ENCODE data around the gene DYNC2H1. TPM values are rescaled to one million over a fixed set of nuclear protein-coding genes. Genes with fewer than 3 reads are reported as not detected.

The DYNC2H1 gene
- polyA plus RNA-seq, 1 experiment, result 6.1 TPM

GRCh38 chr11:103471546-103471945 is 362.3 kb downstream of the DYNC2H1 start:
- CTCF ChIA-PET, result no interaction called here

DNA sequence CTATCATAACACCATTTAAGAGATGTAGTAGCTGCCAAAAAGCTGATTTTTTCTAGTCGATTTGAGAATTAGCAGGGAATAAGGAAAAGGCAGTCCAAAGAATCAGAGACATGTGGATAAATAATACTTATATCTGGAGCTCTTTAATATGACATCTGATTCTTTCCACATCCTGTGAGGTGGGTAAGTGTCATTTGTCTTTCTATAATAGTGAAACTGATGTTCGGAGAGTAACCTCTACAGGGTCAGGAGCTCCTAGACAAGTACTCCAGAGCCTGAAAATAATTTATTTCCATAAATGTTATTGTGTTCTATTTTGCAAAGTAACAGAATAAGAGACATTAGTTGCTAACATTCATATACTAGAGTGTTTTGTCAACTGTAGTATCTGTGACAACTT is 367.6 kb downstream of the DYNC2H1 start:
- ChIA-PET CTCF (no interaction called here), POLR2A (no interaction called here)
- TF ChIP-seq, protein P1, sequence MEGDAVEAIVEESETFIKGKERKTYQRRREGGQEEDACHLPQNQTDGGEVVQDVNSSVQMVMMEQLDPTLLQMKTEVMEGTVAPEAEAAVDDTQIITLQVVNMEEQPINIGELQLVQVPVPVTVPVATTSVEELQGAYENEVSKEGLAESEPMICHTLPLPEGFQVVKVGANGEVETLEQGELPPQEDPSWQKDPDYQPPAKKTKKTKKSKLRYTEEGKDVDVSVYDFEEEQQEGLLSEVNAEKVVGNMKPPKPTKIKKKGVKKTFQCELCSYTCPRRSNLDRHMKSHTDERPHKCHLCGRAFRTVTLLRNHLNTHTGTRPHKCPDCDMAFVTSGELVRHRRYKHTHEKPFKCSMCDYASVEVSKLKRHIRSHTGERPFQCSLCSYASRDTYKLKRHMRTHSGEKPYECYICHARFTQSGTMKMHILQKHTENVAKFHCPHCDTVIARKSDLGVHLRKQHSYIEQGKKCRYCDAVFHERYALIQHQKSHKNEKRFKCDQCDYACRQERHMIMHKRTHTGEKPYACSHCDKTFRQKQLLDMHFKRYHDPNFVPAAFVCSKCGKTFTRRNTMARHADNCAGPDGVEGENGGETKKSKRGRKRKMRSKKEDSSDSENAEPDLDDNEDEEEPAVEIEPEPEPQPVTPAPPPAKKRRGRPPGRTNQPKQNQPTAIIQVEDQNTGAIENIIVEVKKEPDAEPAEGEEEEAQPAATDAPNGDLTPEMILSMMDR (IDR thresholded peaks at IDR 0.05; ENCODE audit: insufficient read depth, low read depth, low read length), result no peak
- Histone ChIP-seq H3K27me3 (ENCODE audit: control insufficient read depth, insufficient read depth, low read length) (no peaks in the 10 kb centered on the region), H3K36me3 (ENCODE audit: control insufficient read depth, insufficient read depth, low read length) (no peaks in the 10 kb centered on the region), H3K4me3 (ENCODE audit: low read depth, low read length) (no peak overlapping the region)
- DNase-seq (ENCODE audit: low read depth), result no peak

More at GRCh38 chr11:103471546-103471945, 362.3 kb downstream of the DYNC2H1 start:
- no peak for DNase-seq (ENCODE audit: low read depth)
- no peaks in the 10 kb centered on the region for H3K36me3 ChIP-seq (ENCODE audit: control insufficient read depth, insufficient read depth, low read length)
- POLR2A ChIA-PET, result no interaction called here
- no peaks in the 10 kb centered on the region for H3K27me3 ChIP-seq (ENCODE audit: control insufficient read depth, insufficient read depth, low read length)
- TF ChIP-seq, protein P1 (IDR thresholded peaks at IDR 0.05; ENCODE audit: insufficient read depth, low read depth, low read length), result no peak
- H3K4me3 ChIP-seq (ENCODE audit: low read depth, low read length), result no peak overlapping the region

- H3K27me3 ChIP-seq (ENCODE audit: control insufficient read depth, insufficient read depth, low read length), result no peaks in the 10 kb centered on the region
- no peak for DNase-seq (ENCODE audit: low read depth)
- ChIA-PET POLR2A (no interaction called here), CTCF (interaction anchor here (1.2 kb wide), 1 partner anchor 8 kb away, joined by 3 read pairs; no protein-coding TSS in a partner anchor)
- TF ChIP-seq, protein P1 (IDR thresholded peaks at IDR 0.05; ENCODE audit: insufficient read depth, low read depth, low read length), result no peak
- H3K36me3 ChIP-seq (ENCODE audit: control insufficient read depth, insufficient read depth, low read length), result no peaks in the 10 kb centered on the region
- H3K4me3 ChIP-seq (ENCODE audit: low read depth, low read length), result no peak overlapping the region
Measured at GRCh38 chr11:103480421-103480820, 371.2 kb downstream of the DYNC2H1 start.

DNA sequence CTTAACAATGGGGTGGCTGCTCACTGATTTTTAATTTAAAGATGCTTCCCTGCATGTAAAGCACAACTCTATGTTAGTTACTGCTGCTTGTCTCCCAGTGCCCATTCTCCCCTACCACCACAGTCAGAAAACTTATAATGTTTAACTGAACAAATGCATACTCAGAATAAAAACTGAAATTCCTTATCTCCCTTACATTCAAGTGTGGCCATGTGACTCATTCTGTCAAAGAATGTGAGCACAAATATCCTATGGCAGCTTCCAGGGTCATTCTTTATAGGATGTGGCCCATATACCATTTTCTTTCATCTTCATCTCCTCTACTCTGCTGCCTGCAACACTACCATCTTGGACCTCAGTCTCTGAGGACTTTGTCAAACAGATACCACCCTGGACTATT is 374.8 kb downstream of the DYNC2H1 start:
- TF ChIP-seq, protein P1 (IDR thresholded peaks at IDR 0.05; ENCODE audit: insufficient read depth, low read depth, low read length), result no peak

DNA sequence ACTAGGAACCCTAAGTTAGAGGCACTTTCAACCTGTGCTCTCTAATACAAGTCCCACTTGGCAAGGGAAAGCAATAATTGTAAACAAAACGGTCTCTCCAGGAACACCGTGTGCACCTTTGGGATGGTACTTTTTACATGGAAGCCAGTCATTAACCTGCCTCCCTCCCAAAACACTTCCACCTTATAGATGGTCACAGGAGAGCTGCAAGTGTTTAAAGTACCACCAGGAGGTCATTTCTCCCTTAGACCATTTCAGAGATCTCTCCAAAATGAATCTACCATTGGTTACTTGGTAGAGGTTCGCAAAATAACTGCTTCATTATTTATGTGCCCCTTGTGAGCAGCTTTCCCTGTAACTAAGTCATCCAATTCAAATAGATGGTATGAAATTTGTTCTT is 375.3 kb downstream of the DYNC2H1 start:
- Histone ChIP-seq H3K36me3 (ENCODE audit: control insufficient read depth, insufficient read depth, low read length) (no peaks in the 10 kb centered on the region), H3K4me3 (ENCODE audit: low read depth, low read length) (no peak overlapping the region), H3K27me3 (ENCODE audit: control insufficient read depth, insufficient read depth, low read length) (no peaks in the 10 kb centered on the region)
- ChIA-PET POLR2A (no interaction called here), CTCF (interaction anchor here (0.7 to 1.6 kb wide), 2 partner anchors 53 to 816 kb away, joined by 4 to 5 read pairs; no protein-coding TSS in a partner anchor)
- DNase-seq (ENCODE audit: low read depth), result no peak
- TF ChIP-seq, protein P1 (IDR thresholded peaks at IDR 0.05; ENCODE audit: insufficient read depth, low read depth, low read length), result no peak

More for the DNA sequence above, 374.8 kb downstream of the DYNC2H1 start:
- POLR2A ChIA-PET, result no interaction called here
- Histone ChIP-seq H3K4me3 (ENCODE audit: low read depth, low read length) (no peak overlapping the region), H3K36me3 (ENCODE audit: control insufficient read depth, insufficient read depth, low read length) (no peaks in the 10 kb centered on the region), H3K27me3 (ENCODE audit: control insufficient read depth, insufficient read depth, low read length) (no peaks in the 10 kb centered on the region)
- CTCF ChIA-PET, result interaction anchor here (1.6 kb wide), 1 partner anchor 53 kb away, joined by 5 read pairs; no protein-coding TSS in a partner anchor
- no peak for DNase-seq (ENCODE audit: low read depth)

Data from BJ (cell line).